H1 (cell line): ENCODE measurements around the gene APBA3. TPM values are rescaled to one million over a fixed set of nuclear protein-coding genes. Genes with fewer than 3 reads are reported as not detected.

Experiments used
- CTCF ChIA-PET: fragments of 300-600 bp; sonication (Branson Sonifier 250); formaldehyde crosslinking; loops from one replicate; lab custom pipeline; 2021; ENCODE audit not compliant: partially characterized antibody; lab: Charles Lee
- POLR2A ChIA-PET: fragments of 300-600 bp; sonication (Branson Sonifier 250); formaldehyde crosslinking; loops from one replicate; lab custom pipeline; 2021; ENCODE audit warnings: inconsistent platforms; ENCODE audit not compliant: partially characterized antibody; lab: Charles Lee
- DNase-seq, 2 experiments: peaks; one replicate each; pipeline versions ENCODE4 v3.0.0 to v3.0.0-alpha.2; 2010 to 2022; ENCODE audit warnings: low spot score in 2 of 2, low read depth in 1 of 2, mixed read lengths in 1 of 2
- FAIRE-seq: peaks from 2 replicates; lab custom pipeline; 2011; peaks lifted over from hg19 to GRCh38; lab: Jason Lieb, UNC
- H2AFZ ChIP-seq: 2 replicates; pipeline ENCODE4 v1.8.1; 2012; ENCODE audit warnings: low read length, inconsistent platforms
- H2AK5ac ChIP-seq: 2 replicates; pipeline ENCODE4 v1.6.1; 2013; ENCODE audit warnings: low read depth, low read length
- H2BK120ac ChIP-seq: replicated peaks from 2 replicates; pipeline ENCODE3; 2013; ENCODE audit warnings: low read depth, low read length, inconsistent platforms
- H2BK12ac ChIP-seq: 2 replicates; pipeline ENCODE4 v1.6.1; 2013; ENCODE audit warnings: low read depth, low read length
- H2BK15ac ChIP-seq: 2 replicates; pipeline ENCODE4 v1.6.1; 2013; ENCODE audit warnings: low read length
- H2BK20ac ChIP-seq: 2 replicates; pipeline ENCODE4 v1.6.1; 2013; ENCODE audit warnings: low read length
- H2BK5ac ChIP-seq: 2 replicates; pipeline ENCODE4 v1.6.1; 2013; ENCODE audit warnings: low read depth, low read length
- H3K14ac ChIP-seq: 2 replicates; pipeline ENCODE4 v1.6.1; 2013; ENCODE audit warnings: inconsistent platforms; ENCODE audit not compliant: insufficient read length
- H3K18ac ChIP-seq: 2 replicates; pipeline ENCODE4 v1.6.1; 2013; ENCODE audit warnings: low read length; ENCODE audit errors: extremely low read depth
- H3K23ac ChIP-seq: 2 replicates; pipeline ENCODE4 v1.6.1; 2013; ENCODE audit warnings: inconsistent platforms; ENCODE audit not compliant: insufficient read length
- H3K23me2 ChIP-seq: 2 replicates; pipeline ENCODE4 v1.6.1; 2013; ENCODE audit warnings: low read depth, low read length
- H3K27ac ChIP-seq: 2 replicates; pipeline ENCODE4 v1.6.1; 2011; ENCODE audit warnings: low read depth, low read length, inconsistent platforms
- H3K27me3 ChIP-seq, 4 experiments: replicated peaks in 1 of 4; 1 replicate in 1 of 4; 2 replicates in 3 of 4; pipeline versions ENCODE4 v1.6.1 to v1.8.1; 2011 to 2013; ENCODE audit warnings: low read length in 3 of 4, mild to moderate bottlenecking in 3 of 4, inconsistent platforms in 2 of 4, mixed read lengths in 2 of 4, moderate library complexity in 1 of 4; ENCODE audit not compliant: control insufficient read depth in 3 of 4, insufficient read depth in 3 of 4; ENCODE audit errors: extremely low read depth in 1 of 4
- H3K36me3 ChIP-seq, 4 experiments: 2 replicates each; pipeline versions ENCODE4 v1.6.1 to v1.8.1; 2011 to 2013; ENCODE audit warnings: mild to moderate bottlenecking in 4 of 4, low read length in 3 of 4, moderate library complexity in 2 of 4, control low read depth in 1 of 4, inconsistent platforms in 1 of 4; ENCODE audit not compliant: insufficient read depth in 4 of 4, control insufficient read depth in 2 of 4
- H3K4ac ChIP-seq: replicated peaks from 2 replicates; pipeline ENCODE3; 2013; ENCODE audit warnings: low read length, low read depth, mixed read lengths, inconsistent platforms; ENCODE audit not compliant: insufficient read length
- H3K4me1 ChIP-seq, 4 experiments: replicated peaks in 1 of 4; 1 replicate in 1 of 4; 2 replicates in 3 of 4; pipeline versions ENCODE4 v1.6.1 to v1.8.1; 2011 to 2013; ENCODE audit warnings: low read length in 3 of 4, inconsistent platforms in 2 of 4, mixed read lengths in 1 of 4; ENCODE audit not compliant: insufficient read depth in 4 of 4, control insufficient read depth in 3 of 4
- H3K4me2 ChIP-seq, 2 experiments: 2 replicates each; pipeline versions ENCODE4 v1.6.1 to v1.8.1; 2011 to 2013; ENCODE audit warnings: low read depth in 2 of 2, low read length in 2 of 2, control low read depth in 1 of 2, inconsistent platforms in 1 of 2, mild to moderate bottlenecking in 1 of 2; ENCODE audit not compliant: insufficient read depth in 1 of 2
- H3K4me3 ChIP-seq, 4 experiments: fragments of 200-600, 300-600 bp in 1 of 4; sonication (generic), shearing (Covaris generic), sonication (Bioruptor Twin) in 1 of 4; 2 replicates each; pipeline versions ENCODE4 v1.5.1 to v1.8.1; 2011 to 2016; ENCODE audit warnings: low read length in 4 of 4, low read depth in 3 of 4, control low read depth in 2 of 4, inconsistent platforms in 2 of 4, mild to moderate bottlenecking in 2 of 4, mixed read lengths in 1 of 4, moderate library complexity in 1 of 4; ENCODE audit not compliant: insufficient read depth in 2 of 4; ENCODE audit errors: extremely low read depth in 1 of 4
- H3K56ac ChIP-seq: replicated peaks from 2 replicates; pipeline ENCODE3; 2013; ENCODE audit warnings: low read depth, mild to moderate bottlenecking, mixed read lengths, low read length, inconsistent platforms; ENCODE audit not compliant: insufficient read length
- H3K79me1 ChIP-seq: 2 replicates; pipeline ENCODE4 v1.6.1; 2013; ENCODE audit warnings: low read depth, low read length, control low read depth
- H3K79me2 ChIP-seq, 2 experiments: 2 replicates each; pipeline versions ENCODE4 v1.6.1 to v1.8.1; 2012 to 2013; ENCODE audit warnings: low read length in 2 of 2, mild to moderate bottlenecking in 2 of 2, inconsistent platforms in 1 of 2; ENCODE audit not compliant: insufficient read depth in 2 of 2, control insufficient read depth in 1 of 2
- H3K9ac ChIP-seq, 4 experiments: replicated peaks in 1 of 4; 1 replicate in 1 of 4; 2 replicates in 3 of 4; pipeline versions ENCODE4 v1.6.1 to v1.8.1; 2011 to 2013; ENCODE audit warnings: low read depth in 3 of 4, low read length in 3 of 4, control low read depth in 2 of 4, mild to moderate bottlenecking in 2 of 4, moderate library complexity in 2 of 4, inconsistent platforms in 1 of 4; ENCODE audit errors: extremely low read depth in 1 of 4
- H3K9me3 ChIP-seq, 2 experiments: 2 replicates each; pipeline versions ENCODE4 v1.6.1 to v1.8.1; 2012 to 2013; ENCODE audit warnings: mild to moderate bottlenecking in 2 of 2, moderate library complexity in 2 of 2, control low read depth in 1 of 2, inconsistent platforms in 1 of 2, low read depth in 1 of 2, low read length in 1 of 2, mixed read lengths in 1 of 2; ENCODE audit not compliant: insufficient read depth in 2 of 2
- H4K20me1 ChIP-seq, 2 experiments: replicated peaks in 1 of 2; 2 replicates each; pipeline versions ENCODE3 to v1.8.1; 2011 to 2013; ENCODE audit warnings: inconsistent platforms in 2 of 2, low read length in 2 of 2, mild to moderate bottlenecking in 1 of 2; ENCODE audit not compliant: insufficient read depth in 2 of 2, control insufficient read depth in 1 of 2
- H4K5ac ChIP-seq: 2 replicates; pipeline ENCODE4 v1.6.1; 2013; ENCODE audit warnings: low read length, low read depth, mixed read lengths, inconsistent platforms; ENCODE audit not compliant: insufficient read length
- H4K8ac ChIP-seq: 2 replicates; pipeline ENCODE4 v1.8.0; 2013; ENCODE audit warnings: mild to moderate bottlenecking, moderate library complexity, low read length, inconsistent platforms; ENCODE audit not compliant: insufficient read depth; ENCODE audit errors: extremely low read depth
- H4K91ac ChIP-seq: replicated peaks from 2 replicates; pipeline ENCODE3; 2013; ENCODE audit warnings: low read length, mixed read lengths, inconsistent platforms; ENCODE audit not compliant: insufficient read length
- KDM1A ChIP-seq: fragments of 200-600, 300-600 bp; sonication (generic); IDR thresholded peaks from 2 replicates; pipeline ENCODE4 v1.7.1; 2016; ENCODE audit warnings: mild to moderate bottlenecking, low read length, borderline replicate concordance
- PHF8 ChIP-seq: fragments of 200-600 bp; sonication (generic); conservative IDR thresholded peaks from 2 replicates; pipeline ENCODE4 v1.7.1; 2012; ENCODE audit warnings: low read depth, mild to moderate bottlenecking, inconsistent platforms, low read length, moderate library complexity
- RXRA ChIP-seq: IDR thresholded peaks from 2 replicates; pipeline ENCODE4 v1.6.1; 2011; ENCODE audit warnings: low read depth, mild to moderate bottlenecking, low read length, moderate library complexity; ENCODE audit not compliant: insufficient read depth
- SP1 ChIP-seq: IDR thresholded peaks from 2 replicates; pipeline ENCODE4 v1.6.1; 2011; ENCODE audit warnings: low read depth, low read length
- SUZ12 ChIP-seq: fragments of 200-600 bp; sonication (generic); IDR thresholded peaks from 2 replicates; pipeline ENCODE4 v1.6.1; 2012; ENCODE audit warnings: mild to moderate bottlenecking, inconsistent platforms, low read length, moderate library complexity, mixed read lengths
- WGBS, 2 experiments: shearing (Covaris generic) in 1 of 2; methylation state at CpG; one replicate each; pipeline versions ENCODE4 v1.1.6 to v1.1.7; 2013 to 2015; ENCODE audit warnings: low lambda C conversion rate in 2 of 2, mixed read lengths in 2 of 2, inconsistent platforms in 1 of 2, low coverage in 1 of 2, missing lambda C conversion rate in 1 of 2; ENCODE audit not compliant: insufficient replicate concordance in 2 of 2, insufficient coverage in 1 of 2, insufficient read length in 1 of 2; ENCODE audit errors: extremely low coverage in 1 of 2, missing lambda C conversion rate in 1 of 2; 5-methylcytosine and 5-hydroxymethylcytosine counted together
- polyA plus RNA-seq, 7 experiments: library from polyadenylated mRNA; depleted of rRNA in 3 of 7; stranded (reverse) in 5 of 7; unstranded in 2 of 7; fragments of >200 nt in 5 of 7; fragments of 200-250 nt in 2 of 7; gene quantifications; 1 replicate in 5 of 7; 2 replicates in 1 of 7; 4 replicates in 1 of 7; pipeline versions ENCODE4 v1.2.1 to v1.2.3, GENCODE V29; 2011 to 2013; ENCODE audit warnings: missing spikeins in 2 of 7, mixed read lengths in 2 of 7
- total RNA-seq: library from RNA; stranded (reverse); fragmentation: NEBNext Ultra II Directional; extraction: Animal tissue kit (Norgen Biotek cat#: 25700); gene quantifications from 2 replicates; pipeline ENCODE4 v1.2.1, GENCODE V29; 2021

Gene APBA3
- total and polyA plus RNA-seq, 2 of the 8 experiments (the other 6 are each of a cell fraction or from before 2014, with no cell fraction given), result 21.4 to 36.9 TPM

DNA sequence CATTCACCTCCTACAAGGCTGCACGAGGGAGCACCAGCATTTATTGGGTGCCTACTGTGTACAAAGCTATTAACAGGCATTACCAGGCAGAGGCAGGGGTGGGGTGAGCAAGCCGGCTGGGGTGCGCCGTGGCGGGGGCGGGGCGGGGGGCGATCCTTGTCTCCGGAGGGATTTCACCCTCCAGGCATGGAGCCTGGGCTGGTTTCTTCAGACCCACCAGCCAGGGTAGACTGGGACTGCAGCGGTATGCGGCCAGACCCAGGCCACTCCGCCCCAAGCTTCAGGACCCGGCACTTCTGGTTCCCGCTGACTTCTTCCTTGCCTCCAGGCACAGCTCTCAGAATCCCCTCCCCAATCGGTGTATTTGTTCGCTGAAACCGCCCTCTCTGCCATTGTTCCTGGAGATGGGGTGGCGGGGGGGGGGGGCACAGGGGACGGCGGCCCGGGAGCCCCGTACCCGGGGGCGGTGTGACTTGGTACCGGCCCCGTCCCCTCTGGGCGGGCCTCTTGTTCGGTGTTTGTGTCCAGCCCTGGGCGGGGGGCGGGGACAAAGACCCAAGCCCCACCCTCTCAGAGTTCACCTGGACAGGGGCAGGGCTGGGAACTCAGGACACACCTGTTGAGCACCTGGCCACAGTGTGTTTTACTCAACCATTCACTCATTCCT lies 38.9 kb downstream of the APBA3 start:
- POLR2A ChIA-PET, result interaction anchor here (0.5 to 2.0 kb wide), 7 partner anchors 10 to 40 kb away, joined by 3 to 7 read pairs (median 3); partner anchors contain the start of genes MRPL54 and TJP3
- CTCF ChIA-PET, result interaction anchor here (0.6 to 1.5 kb wide), 7 partner anchors 14 to 266 kb away, joined by 3 to 9 read pairs (median 4); partner anchors contain the start of genes ATCAY and TJP3
- TF ChIP-seq KDM1A (no peak), RXRA (no peak), PHF8 (no peak), SUZ12 (no peak), SP1 (peak; percentile 93)

More for the DNA sequence above, 38.9 kb downstream of the APBA3 start:
- Histone ChIP-seq H4K5ac (no peak overlapping the region), H3K4me3 (peak overlapping the region; percentile 65 to 81 (median 70)), H3K79me2 (no peaks in the 10 kb centered on the region), H2BK120ac (no peak overlapping the region), H2AK5ac (no peak overlapping the region), H2AFZ (no peak overlapping the region), H4K91ac (no peak overlapping the region), H2BK15ac (no peak overlapping the region), H3K23me2 (peaks cover 8% of the 10 kb centered on the region; the same call in 1 of the 2 replicates), H3K14ac (no peak overlapping the region), H3K4me1 (peaks cover 0 to 16% (median 10%) of the 10 kb centered on the region in 4 experiments; a peak in 6 of 7 replicates), H3K9me3 (no peaks in the 10 kb centered on the region), H4K20me1 (no peaks in the 10 kb centered on the region), H3K18ac (peak overlapping the region; percentile 27; the same call in 1 of the 2 replicates), H2BK5ac (no peak overlapping the region), H3K36me3 (no peaks in the 10 kb centered on the region), H4K8ac (no peak overlapping the region; the same call in 1 of the 2 replicates), H3K23ac (no peak overlapping the region), H3K27ac (no peak overlapping the region), H3K4ac (no peak overlapping the region), H3K79me1 (no peaks in the 10 kb centered on the region), H3K4me2 (peak overlapping the region; percentile 87 to 98), H2BK12ac (no peak overlapping the region), H3K27me3 (peaks cover 0 to 3% (median 0%) of the 10 kb centered on the region in 4 experiments; a peak in 2 of 7 replicates), H3K56ac (no peak overlapping the region), H2BK20ac (no peak overlapping the region), H3K9ac (peak overlapping the region in 1 of 4 experiments; percentile 20; a peak in 1 of 7 replicates)
- DNase-seq (peak in 1 of 2 experiments; percentile 83), FAIRE-seq (peak; percentile 63)
- WGBS, 2 experiments, result 0% methylated on average over 1 of the region's 30 CpGs; no CpG with 5 or more reads in 1 of the 2 experiments
